Panc1 (cell line): ENCODE results near the gene LRMDA. TPM values are rescaled to one million over a fixed set of nuclear protein-coding genes. Genes with fewer than 3 reads are reported as not detected.

Experiments used
- ATAC-seq: fragments of 200-7000 bp; cut with Tn5 transposase; 2 replicates; pipeline ENCODE4 v1.9.1; 2020; ENCODE audit warnings: mild to moderate bottlenecking, moderate library complexity
- BruUV-seq: library from RNA; stranded (reverse); fragments of 400-500 nt; replicated peaks from 2 replicates; lab custom pipeline; 2021; lab: Mats Ljungman, UMichigan
- CTCF ChIA-PET: fragments of 300-600 bp; sonication (Branson Sonifier 250); formaldehyde crosslinking; loops from one replicate; lab custom pipeline; 2022; ENCODE audit warnings: antibody characterized with exemption; lab: Charles Lee
- POLR2A ChIA-PET: fragments of 300-600 bp; sonication (Branson Sonifier 250); formaldehyde crosslinking; loops from one replicate; lab custom pipeline; 2022; ENCODE audit warnings: antibody characterized with exemption; lab: Charles Lee
- DNase-seq: peaks from one replicate; pipeline ENCODE4 v3.0.0-alpha.2; 2010; ENCODE audit warnings: low read depth, low spot score
- H3K27ac ChIP-seq: 2 replicates; pipeline ENCODE4 v1.5.1; 2011; ENCODE audit warnings: mild to moderate bottlenecking, low read length, inconsistent platforms
- H3K27me3 ChIP-seq: fragments of 200-500 bp; sonication (Bioruptor generic); 2 replicates; pipeline ENCODE4 v1.6.0; 2014; ENCODE audit warnings: low read length, inconsistent platforms; ENCODE audit not compliant: control insufficient read depth, insufficient read depth
- H3K36me3 ChIP-seq: fragments of 200-500 bp; sonication (Bioruptor generic); 2 replicates; pipeline ENCODE4 v1.5.1; 2014; ENCODE audit warnings: inconsistent platforms, mild to moderate bottlenecking, low read length, moderate library complexity; ENCODE audit not compliant: control insufficient read depth, insufficient read depth
- H3K4me1 ChIP-seq: 2 replicates; pipeline ENCODE4 v1.5.1; 2011; ENCODE audit warnings: inconsistent platforms, mild to moderate bottlenecking, low read length, moderate library complexity; ENCODE audit not compliant: control insufficient read depth, insufficient read depth
- H3K4me3 ChIP-seq, 2 experiments: 2 replicates each; pipeline ENCODE4 v1.5.1; 2011 to 2012; ENCODE audit warnings: low read depth in 2 of 2, low read length in 2 of 2, mild to moderate bottlenecking in 2 of 2, inconsistent platforms in 1 of 2, moderate library complexity in 1 of 2
- H3K9me3 ChIP-seq: fragments of 200-500 bp; sonication (Bioruptor generic); 2 replicates; pipeline ENCODE4 v1.5.1; 2014; ENCODE audit warnings: low read depth, mild to moderate bottlenecking, inconsistent platforms, low read length, moderate library complexity; ENCODE audit not compliant: control insufficient read depth, insufficient read depth
- POLR2AphosphoS5 ChIP-seq: IDR thresholded peaks from 2 replicates; pipeline ENCODE4 v1.6.1; 2012; ENCODE audit warnings: mild to moderate bottlenecking, low read depth, low read length, moderate library complexity
- REST ChIP-seq, 2 experiments: IDR thresholded peaks; 2 replicates each; pipeline ENCODE4 v1.6.1; 2011 to 2012; ENCODE audit warnings: low read depth in 2 of 2, control low read depth in 1 of 2, low read length in 1 of 2, mild to moderate bottlenecking in 1 of 2, moderate library complexity in 1 of 2; ENCODE audit not compliant: insufficient read depth in 1 of 2
- SIN3A ChIP-seq: IDR thresholded peaks from 2 replicates; pipeline ENCODE4 v1.6.1; 2012; ENCODE audit warnings: low read depth, mild to moderate bottlenecking, low read length, moderate library complexity, borderline replicate concordance; ENCODE audit not compliant: insufficient read depth
- TCF7L2 ChIP-seq: IDR thresholded peaks from 2 replicates; pipeline ENCODE4 v1.6.1; 2011; ENCODE audit warnings: mild to moderate bottlenecking, low read depth, low read length, inconsistent platforms
- in situ Hi-C: cut with HindIII; loops from 2 replicates; pipeline ENCODE4 v1.10.0; 2016; ENCODE audit warnings: low sequenced_read_pairs, low pct_unique_long_range_greater_than_20kb
- intact Hi-C: fragments of 100-400 bp; cut with micrococcal nuclease; formaldehyde crosslinking; loops from one replicate; pipeline ENCODE4 v1.10.0; 2022; ENCODE audit not compliant: unreplicated experiment
- total RNA-seq: library from RNA; stranded (reverse); gene quantifications from one replicate; pipeline ENCODE4 v1.2.1, GENCODE V29; 2021; ENCODE audit not compliant: unreplicated experiment
- TF ChIP-seq, protein P1 (sequence below): fragments of 450-650 bp; IDR thresholded peaks from 2 replicates; pipeline ENCODE4 v1.5.1; 2017; ENCODE audit warnings: mild to moderate bottlenecking

Gene LRMDA
- total RNA-seq, 1 experiment from 2014 or later: 1.2 TPM

DNA sequence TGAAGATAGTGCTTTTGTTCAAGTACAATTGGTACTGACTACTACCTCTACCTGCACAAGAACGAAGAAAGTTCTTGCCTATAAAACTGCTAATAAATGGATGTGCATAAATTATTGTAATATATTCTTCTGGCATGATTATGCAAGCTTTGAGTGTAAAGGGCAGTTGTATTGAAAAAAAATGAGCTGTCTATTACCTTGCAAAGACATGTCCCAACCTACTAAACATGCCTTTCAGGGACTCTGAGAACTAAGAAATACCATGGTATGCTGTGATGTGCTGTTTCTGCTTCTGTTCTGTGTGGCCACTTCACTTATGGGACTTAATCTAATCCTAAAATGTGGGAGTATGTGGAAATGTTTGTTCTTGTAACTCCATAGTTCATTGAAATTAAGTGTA is 1083.4 kb downstream of the LRMDA start:
- H3K4me1 ChIP-seq: no peaks in the 10 kb centered on the region
- no TSS peak for BruUV-seq
- TF ChIP-seq SIN3A (no peak), POLR2AphosphoS5 (no peak), REST (IDR thresholded peaks at IDR 0.05; ENCODE audit: insufficient read depth in 1 of 2, low read depth in 2 of 2, low read length in 1 of 2) (no peak), TCF7L2 (no peak)
- TF ChIP-seq, protein P1, sequence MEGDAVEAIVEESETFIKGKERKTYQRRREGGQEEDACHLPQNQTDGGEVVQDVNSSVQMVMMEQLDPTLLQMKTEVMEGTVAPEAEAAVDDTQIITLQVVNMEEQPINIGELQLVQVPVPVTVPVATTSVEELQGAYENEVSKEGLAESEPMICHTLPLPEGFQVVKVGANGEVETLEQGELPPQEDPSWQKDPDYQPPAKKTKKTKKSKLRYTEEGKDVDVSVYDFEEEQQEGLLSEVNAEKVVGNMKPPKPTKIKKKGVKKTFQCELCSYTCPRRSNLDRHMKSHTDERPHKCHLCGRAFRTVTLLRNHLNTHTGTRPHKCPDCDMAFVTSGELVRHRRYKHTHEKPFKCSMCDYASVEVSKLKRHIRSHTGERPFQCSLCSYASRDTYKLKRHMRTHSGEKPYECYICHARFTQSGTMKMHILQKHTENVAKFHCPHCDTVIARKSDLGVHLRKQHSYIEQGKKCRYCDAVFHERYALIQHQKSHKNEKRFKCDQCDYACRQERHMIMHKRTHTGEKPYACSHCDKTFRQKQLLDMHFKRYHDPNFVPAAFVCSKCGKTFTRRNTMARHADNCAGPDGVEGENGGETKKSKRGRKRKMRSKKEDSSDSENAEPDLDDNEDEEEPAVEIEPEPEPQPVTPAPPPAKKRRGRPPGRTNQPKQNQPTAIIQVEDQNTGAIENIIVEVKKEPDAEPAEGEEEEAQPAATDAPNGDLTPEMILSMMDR: no peak
- no peak overlapping the region for H3K4me3 ChIP-seq
- intact Hi-C loops (no loop called here), in situ Hi-C loops (no loop called here)
- DNase-seq (no peak), ATAC-seq (no peak)
- ChIA-PET CTCF (interaction anchor here (0.7 kb wide), 1 partner anchor 30 kb away, joined by 3 read pairs; no protein-coding TSS in a partner anchor), POLR2A (interaction anchor here (0.7 kb wide), 1 partner anchor 441 kb away, joined by 3 read pairs; no protein-coding TSS in a partner anchor)
- no peaks in the 10 kb centered on the region for H3K9me3 ChIP-seq
- H3K36me3 ChIP-seq: no peaks in the 10 kb centered on the region
- H3K27ac ChIP-seq: no peak overlapping the region
- H3K27me3 ChIP-seq: no peaks in the 10 kb centered on the region

- Histone ChIP-seq H3K4me1 (no peaks in the 10 kb centered on the region), H3K27me3 (no peaks in the 10 kb centered on the region), H3K27ac (no peak overlapping the region), H3K9me3 (no peaks in the 10 kb centered on the region), H3K4me3 (no peak overlapping the region), H3K36me3 (no peaks in the 10 kb centered on the region)
- ChIA-PET CTCF (no interaction called here), POLR2A (no interaction called here)
- intact Hi-C loops (no loop called here), in situ Hi-C loops (no loop called here)
- TF ChIP-seq TCF7L2 (no peak), SIN3A (no peak)
- TF ChIP-seq, protein P1: no peak
- ATAC-seq (no peak), DNase-seq (no peak)
- BruUV-seq: no TSS peak
Observed at GRCh38 chr10:76522547-76522946, 1091.1 kb downstream of the LRMDA start.
